Gastrocnemius medialis (tissue), 4 donors: ENCODE measurements around the gene XPR1. TPM values are rescaled to one million over a fixed set of nuclear protein-coding genes. Genes with fewer than 3 reads are reported as not detected.
A peak's percentile ranks its signal among the peaks of the same experiment; 100 is the strongest.

Experiments
- ATAC-seq, 2 donors: fragments of 150-250 bp; one replicate each; pipeline ENCODE4 v1.9.1; 2016
- DNase-seq, 2 donors: peaks; one replicate each; pipeline ENCODE4 v3.0.0-alpha.2; 2019
- H3K27ac ChIP-seq, 4 donors: fragments of 200-600 bp; sonication (generic); 1 replicate in 1 of 4; 2 replicates in 3 of 4; pipeline ENCODE4 v1.5.1; 2016 to 2018; ENCODE audit warnings: mild to moderate bottlenecking in 2 of 4, moderate library complexity in 1 of 4
- H3K27me3 ChIP-seq, 3 donors: fragments of 200-600 bp; sonication (generic) in 2 of 3; 1 replicate in 1 of 3; 2 replicates in 2 of 3; pipeline versions ENCODE4 v1.5.1 to v1.6.0; 2016 to 2019; ENCODE audit warnings: mild to moderate bottlenecking in 1 of 3, moderate library complexity in 1 of 3
- H3K36me3 ChIP-seq, 2 donors: fragments of 200-600 bp; sonication (generic) in 1 of 2; one replicate each; pipeline ENCODE4 v1.5.1; 2017 to 2018
- H3K4me1 ChIP-seq, 2 donors: fragments of 200-600 bp; sonication (generic) in 1 of 2; one replicate each; pipeline ENCODE4 v1.5.1; 2016 to 2017; ENCODE audit warnings: mild to moderate bottlenecking in 2 of 2
- H3K4me3 ChIP-seq, 4 donors: fragments of 200-600 bp; sonication (generic) in 3 of 4; 1 replicate in 1 of 4; 2 replicates in 3 of 4; pipeline ENCODE4 v1.5.1; 2016 to 2019; ENCODE audit warnings: mild to moderate bottlenecking in 2 of 4
- H3K9me3 ChIP-seq, 3 donors: fragments of 200-600 bp; sonication (generic) in 2 of 3; 1 replicate in 1 of 3; 2 replicates in 2 of 3; pipeline ENCODE4 v1.5.1; 2016 to 2019
- CTCF ChIP-seq, 5 experiments: fragments of 450-650 bp in 3 of 5; fragments of 200-600 bp in 2 of 5; sonication (generic) in 2 of 5; IDR thresholded peaks in 4 of 5; conservative IDR thresholded peaks in 1 of 5; 1 replicate in 4 of 5; 2 replicates in 1 of 5; pipeline ENCODE4 v1.5.1; 2016 to 2019; ENCODE audit warnings: antibody characterized with exemption in 5 of 5, mild to moderate bottlenecking in 3 of 5, moderate library complexity in 3 of 5
- POLR2A ChIP-seq, 2 donors: fragments of 450-650 bp; IDR thresholded peaks; one replicate each; pipeline ENCODE4 v1.6.1; 2017; ENCODE audit warnings: antibody characterized with exemption in 2 of 2, mild to moderate bottlenecking in 2 of 2, moderate library complexity in 2 of 2
- in situ Hi-C, 4 donors: fragments of 200-750 bp; cut with MboI; loops; one replicate each; pipeline versions ENCODE4 v1.15.0 to v1.8.0; 2017; ENCODE audit warnings: low sequenced_read_pairs in 4 of 4
- intact Hi-C: fragments of 100-400 bp; cut with DNase I; formaldehyde crosslinking; loops from one replicate; pipeline ENCODE4 v1.15.1; 2023; ENCODE audit warnings: low total_unique reads
- total RNA-seq, 4 donors: library from RNA; depleted of rRNA; stranded (reverse); fragments of >200 nt; gene quantifications; one replicate each; pipeline versions ENCODE4 v1.1.0 to v1.2.3, GENCODE V29; 2016

Gene XPR1
- total RNA-seq, 4 donors from 2014 or later: 14.5 to 24.9 (median 18.6) TPM

- H3K4me1 ChIP-seq: peaks cover 0 to 4% of the 10 kb centered on the region in 2 donors
- H3K4me3 ChIP-seq: no peak overlapping the region
- ATAC-seq (no peak), DNase-seq (no peak)
- H3K27me3 ChIP-seq: peaks cover 0 to 3% (median 3%) of the 10 kb centered on the region in 3 donors
- no peak overlapping the region for H3K27ac ChIP-seq
- intact Hi-C loops (no loop called here), in situ Hi-C loops (no loop called here)
- H3K9me3 ChIP-seq: no peaks in the 10 kb centered on the region
- no peaks in the 10 kb centered on the region for H3K36me3 ChIP-seq
- TF ChIP-seq CTCF (IDR thresholded peaks at IDR 0.05 in 4 of 5, conservative IDR thresholded peaks at IDR 0.05 in 1 of 5) (no peak), POLR2A (IDR thresholded peaks at IDR 0.05) (no peak)
Measured at GRCh38 chr1:180908074-180908765, 276.4 kb downstream of the XPR1 start.

GRCh38 chr1:180909005-180909414 lies 277.2 kb downstream of the XPR1 start:
- ATAC-seq (no peak), DNase-seq (no peak)
- no peak overlapping the region for H3K4me3 ChIP-seq
- no peak overlapping the region for H3K27ac ChIP-seq
- TF ChIP-seq POLR2A (IDR thresholded peaks at IDR 0.05) (no peak), CTCF (IDR thresholded peaks at IDR 0.05 in 4 of 5, conservative IDR thresholded peaks at IDR 0.05 in 1 of 5) (no peak)
- H3K36me3 ChIP-seq: no peaks in the 10 kb centered on the region
- H3K27me3 ChIP-seq: peaks cover 0 to 10% (median 3%) of the 10 kb centered on the region in 3 donors
- peaks cover 0 to 4% of the 10 kb centered on the region in 2 donors for H3K4me1 ChIP-seq
- no peaks in the 10 kb centered on the region for H3K9me3 ChIP-seq
- in situ Hi-C loops (no loop called here), intact Hi-C loops (no loop called here)

- in situ Hi-C loops: no loop called here
- DNase-seq (no peak), ATAC-seq (no peak)
- Histone ChIP-seq H3K27ac (no peak overlapping the region), H3K9me3 (no peaks in the 10 kb centered on the region), H3K27me3 (peaks cover 0 to 10% (median 3%) of the 10 kb centered on the region in 3 donors), H3K4me3 (no peak overlapping the region), H3K4me1 (peaks cover 0 to 4% of the 10 kb centered on the region in 2 donors), H3K36me3 (no peaks in the 10 kb centered on the region)
- TF ChIP-seq POLR2A (IDR thresholded peaks at IDR 0.05) (no peak), CTCF (IDR thresholded peaks at IDR 0.05 in 4 of 5, conservative IDR thresholded peaks at IDR 0.05 in 1 of 5) (no peak)
- intact Hi-C loops: no loop called here
Measured at GRCh38 chr1:180909462-180909976, 277.7 kb downstream of the XPR1 start.

- Histone ChIP-seq H3K36me3 (no peaks in the 10 kb centered on the region), H3K9me3 (no peaks in the 10 kb centered on the region), H3K4me1 (peaks cover 0 to 4% of the 10 kb centered on the region in 2 donors), H3K4me3 (peak overlapping the region; percentile 48 to 64 (median 58)), H3K27me3 (peaks cover 0 to 10% (median 3%) of the 10 kb centered on the region in 3 donors), H3K27ac (peak overlapping the region in 3 of 4 donors; percentile 63 to 69 (median 68))
- in situ Hi-C loops: no loop called here
- intact Hi-C loops: no loop called here
- no peak for TF ChIP-seq CTCF (IDR thresholded peaks at IDR 0.05 in 4 of 5, conservative IDR thresholded peaks at IDR 0.05 in 1 of 5)
- no peak for TF ChIP-seq POLR2A (IDR thresholded peaks at IDR 0.05)
- DNase-seq: no peak
- ATAC-seq: peak in 1 of 2 donors; percentile 18
Measured at GRCh38 chr1:180911640-180912191, 279.9 kb downstream of the XPR1 start.
